Keratinocyte (primary cell): Measurements from ENCODE around the gene COPA. TPM values are rescaled to one million over a fixed set of nuclear protein-coding genes. Genes with fewer than 3 reads are reported as not detected.

Experiments used
- DNase-seq: peaks from one replicate; pipeline ENCODE4 v3.0.0-alpha.2; 2011; ENCODE audit warnings: low read depth, missing footprints, low spot score
- FAIRE-seq: peaks from 2 replicates; lab custom pipeline; 2011; peaks lifted over from hg19 to GRCh38; lab: Jason Lieb, UNC
- H2AFZ ChIP-seq: 2 replicates; pipeline ENCODE4 v1.6.0; 2012; ENCODE audit warnings: low read length, control low read depth, inconsistent platforms; ENCODE audit not compliant: control insufficient read depth
- H3K27ac ChIP-seq: 2 replicates; pipeline ENCODE4 v1.5.1; 2011; ENCODE audit warnings: low read length; ENCODE audit not compliant: control insufficient read depth, insufficient read depth
- H3K27me3 ChIP-seq: 3 replicates; pipeline ENCODE4 v1.6.0; 2011; ENCODE audit warnings: low read length; ENCODE audit not compliant: control insufficient read depth, insufficient read depth; ENCODE audit errors: extremely low read depth
- H3K36me3 ChIP-seq, 2 experiments: 2 replicates in 1 of 2; 3 replicates in 1 of 2; pipeline ENCODE4 v1.5.1; 2011; ENCODE audit warnings: low read length in 2 of 2, mild to moderate bottlenecking in 1 of 2; ENCODE audit not compliant: control insufficient read depth in 2 of 2, insufficient read depth in 2 of 2; ENCODE audit errors: extremely low read depth in 1 of 2
- H3K4me1 ChIP-seq: 3 replicates; pipeline ENCODE4 v1.5.1; 2011; ENCODE audit warnings: low read length; ENCODE audit not compliant: control insufficient read depth, insufficient read depth; ENCODE audit errors: extremely low read depth
- H3K4me2 ChIP-seq: 3 replicates; pipeline ENCODE4 v1.6.0; 2011; ENCODE audit warnings: low read depth, low read length; ENCODE audit not compliant: control insufficient read depth, insufficient read depth; ENCODE audit errors: extremely low read depth
- H3K4me3 ChIP-seq, 3 experiments: fragments of 200-600 bp in 1 of 3; sonication (generic) in 1 of 3; 2 replicates in 2 of 3; 3 replicates in 1 of 3; pipeline ENCODE4 v1.5.1; 2011 to 2016; ENCODE audit warnings: low read length in 3 of 3, mild to moderate bottlenecking in 3 of 3, control low read depth in 2 of 3, inconsistent platforms in 1 of 3, low read depth in 1 of 3, mixed read lengths in 1 of 3, mixed run types in 1 of 3, moderate library complexity in 1 of 3; ENCODE audit not compliant: control insufficient read depth in 2 of 3, insufficient read depth in 2 of 3; ENCODE audit errors: extremely low read depth in 1 of 3
- H3K79me2 ChIP-seq: 2 replicates; pipeline ENCODE4 v1.6.0; 2012; ENCODE audit warnings: low read length; ENCODE audit not compliant: control insufficient read depth, insufficient read depth
- H3K9ac ChIP-seq: 3 replicates; pipeline ENCODE4 v1.6.0; 2011; ENCODE audit warnings: low read length; ENCODE audit not compliant: control insufficient read depth, insufficient read depth; ENCODE audit errors: extremely low read depth
- H3K9me1 ChIP-seq: 3 replicates; pipeline ENCODE4 v1.6.0; 2011; ENCODE audit warnings: low read length; ENCODE audit not compliant: control insufficient read depth, insufficient read depth; ENCODE audit errors: extremely low read depth
- H3K9me3 ChIP-seq: 2 replicates; pipeline ENCODE4 v1.5.1; 2012; ENCODE audit warnings: low read depth, low read length; ENCODE audit not compliant: control insufficient read depth
- H4K20me1 ChIP-seq: 3 replicates; pipeline ENCODE4 v1.6.0; 2011; ENCODE audit warnings: low read length; ENCODE audit not compliant: control insufficient read depth, insufficient read depth; ENCODE audit errors: extremely low read depth
- CTCF ChIP-seq, 3 experiments: IDR thresholded peaks in 1 of 3; conservative IDR thresholded peaks in 1 of 3; optimal IDR thresholded peaks in 1 of 3; 2 replicates in 2 of 3; 3 replicates in 1 of 3; pipeline versions ENCODE3 to v1.5.1; 2011; ENCODE audit warnings: low read length in 3 of 3, mild to moderate bottlenecking in 3 of 3, moderate library complexity in 2 of 3, control low read depth in 1 of 3, inconsistent platforms in 1 of 3; ENCODE audit not compliant: insufficient read depth in 2 of 3; ENCODE audit errors: extremely low read depth in 1 of 3
- EZH2 ChIP-seq: IDR thresholded peaks from one replicate; pipeline ENCODE4 v1.6.1; 2012; ENCODE audit warnings: inconsistent platforms, mild to moderate bottlenecking, low read length, moderate library complexity
- dilution Hi-C: fragments of 300-500 bp; cut with MboI; formaldehyde crosslinking; loops from one replicate; pipeline ENCODE4 v1.7.0; 2020; ENCODE audit warnings: low sequenced_read_pairs; ENCODE audit not compliant: extremely low pct_ligation_motif_present
- polyA plus RNA-seq, 5 experiments: library from polyadenylated mRNA; depleted of rRNA in 3 of 5; stranded (reverse) in 3 of 5; stranded (forward) in 1 of 5; unstranded in 1 of 5; fragments of >200 nt; gene quantifications; 1 replicate in 1 of 5; 2 replicates in 3 of 5; 3 replicates in 1 of 5; pipeline versions ENCODE4 v1.2.1 to v1.2.3, GENCODE V29; 2011 to 2012; ENCODE audit warnings: missing spikeins in 2 of 5, low read depth in 1 of 5, low replicate concordance in 1 of 5

Gene COPA
- polyA plus RNA-seq, 1 donor (not counting 4 experiments of a cell fraction or from before 2014, with no cell fraction given), result 169 TPM

DNA sequence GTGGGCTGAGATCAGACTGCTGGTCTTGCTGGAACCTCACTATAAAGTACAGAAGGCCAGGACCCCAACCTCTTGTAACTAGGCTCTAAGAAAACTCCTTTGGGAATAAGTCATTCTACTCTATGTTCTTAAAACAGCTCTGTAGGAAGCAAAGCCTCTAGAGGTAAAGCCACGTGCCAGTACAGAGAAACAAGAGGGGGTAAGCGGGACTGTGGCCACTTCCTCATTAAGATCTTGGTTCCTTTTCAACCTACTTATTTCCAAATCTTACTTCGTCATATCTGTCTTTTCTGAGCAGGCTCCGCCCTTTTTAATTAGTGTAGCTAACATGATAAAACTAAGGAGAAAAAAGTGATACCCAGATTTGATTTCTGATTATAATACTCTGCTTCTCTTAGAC, 3.9 kb upstream of the COPA start:
- Histone ChIP-seq H3K9ac (no peak overlapping the region), H3K27ac (no peak overlapping the region), H3K9me3 (no peaks in the 10 kb centered on the region), H3K4me2 (no peak overlapping the region), H2AFZ (no peak overlapping the region), H4K20me1 (no peaks in the 10 kb centered on the region), H3K4me1 (peaks cover 9% of the 10 kb centered on the region), H3K27me3 (no peaks in the 10 kb centered on the region), H3K9me1 (no peaks in the 10 kb centered on the region), H3K4me3 (no peak overlapping the region), H3K79me2 (peaks cover 34% of the 10 kb centered on the region), H3K36me3 (peaks cover 23 to 31% of the 10 kb centered on the region in 2 experiments)
- DNase-seq (no peak), FAIRE-seq (no peak)
- TF ChIP-seq EZH2, result no peak
- no peak for TF ChIP-seq CTCF (optimal IDR thresholded peaks at IDR 0.05 in 1 of 3, IDR thresholded peaks at IDR 0.05 in 1 of 3, conservative IDR thresholded peaks at IDR 0.05 in 1 of 3; ENCODE audit: extremely low read depth in 1 of 3, insufficient read depth in 2 of 3, low read length in 3 of 3)
- dilution Hi-C loops, result no loop called here

GRCh38 chr1:160346463-160346862, 3.4 kb upstream of the COPA start:
- Histone ChIP-seq H3K27ac (no peak overlapping the region), H3K9me1 (no peaks in the 10 kb centered on the region), H4K20me1 (no peaks in the 10 kb centered on the region), H3K9ac (no peak overlapping the region), H3K4me2 (no peak overlapping the region), H3K79me2 (peaks cover 39% of the 10 kb centered on the region), H2AFZ (no peak overlapping the region), H3K4me1 (peaks cover 11% of the 10 kb centered on the region), H3K4me3 (no peak overlapping the region), H3K9me3 (no peaks in the 10 kb centered on the region), H3K27me3 (no peaks in the 10 kb centered on the region), H3K36me3 (peaks cover 20 to 26% of the 10 kb centered on the region in 2 experiments)
- TF ChIP-seq EZH2 (no peak), CTCF (optimal IDR thresholded peaks at IDR 0.05 in 1 of 3, IDR thresholded peaks at IDR 0.05 in 1 of 3, conservative IDR thresholded peaks at IDR 0.05 in 1 of 3; ENCODE audit: extremely low read depth in 1 of 3, insufficient read depth in 2 of 3, low read length in 3 of 3) (no peak)
- DNase-seq, result no peak
- dilution Hi-C loops, result no loop called here
- no peak for FAIRE-seq
